NK-92 (cell line): ENCODE measurements around the gene GPN1.
"Not testable (repeated sequence)": the region's sequence is repeated elsewhere in the genome, so short reads cannot be mapped to it uniquely, and the experiment has no call there.

Experiments used
- DNase-seq: peaks from one replicate; lab custom pipeline; 2025; ENCODE audit not compliant: unreplicated experiment; lab: John Stamatoyannopoulos, UW

GPN1 gene

GRCh38 chr2:27626921-27627320 is 1.9 kb upstream of the GPN1 start:
- DNase-seq, result not testable (repeated sequence)

DNA sequence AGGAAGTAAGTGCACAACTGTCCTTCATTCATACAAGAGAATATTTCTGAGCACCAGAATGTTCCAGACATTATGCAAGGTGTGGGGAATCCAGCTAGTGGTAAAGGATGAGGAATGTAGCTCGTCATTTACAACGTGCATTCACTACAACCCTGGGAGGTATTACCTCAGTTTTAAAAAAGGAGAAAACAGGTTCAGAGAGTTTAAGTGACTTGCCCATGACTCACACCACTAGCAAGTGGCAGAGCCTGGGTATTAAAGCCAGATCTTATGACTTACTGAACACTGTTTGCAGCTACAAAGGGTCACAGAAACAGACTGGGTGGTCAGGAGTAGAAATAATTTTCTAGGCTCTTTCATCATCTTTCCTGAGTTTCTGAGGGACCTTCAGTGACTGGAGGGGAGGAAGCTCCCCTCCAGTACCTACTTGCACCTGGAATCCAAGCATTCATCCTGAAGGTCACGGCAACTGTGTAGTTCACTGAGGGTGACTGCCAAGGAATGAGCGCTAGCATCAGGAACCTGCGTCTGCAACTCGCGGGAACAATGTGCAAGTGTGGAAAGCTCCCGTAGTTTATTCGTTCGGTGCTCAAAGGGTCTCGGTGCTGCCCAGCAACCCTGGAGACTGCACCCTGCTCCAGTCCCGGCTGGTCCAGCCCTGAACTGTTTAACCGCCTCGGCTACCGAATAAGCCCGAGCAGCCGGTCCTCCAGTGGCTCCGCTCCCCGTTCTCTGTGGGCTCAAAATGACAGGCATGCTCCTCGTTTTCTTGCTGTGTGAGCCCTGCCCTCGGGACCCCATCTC is 685 bp upstream of the GPN1 start:
- DNase-seq, result no peak

DNA sequence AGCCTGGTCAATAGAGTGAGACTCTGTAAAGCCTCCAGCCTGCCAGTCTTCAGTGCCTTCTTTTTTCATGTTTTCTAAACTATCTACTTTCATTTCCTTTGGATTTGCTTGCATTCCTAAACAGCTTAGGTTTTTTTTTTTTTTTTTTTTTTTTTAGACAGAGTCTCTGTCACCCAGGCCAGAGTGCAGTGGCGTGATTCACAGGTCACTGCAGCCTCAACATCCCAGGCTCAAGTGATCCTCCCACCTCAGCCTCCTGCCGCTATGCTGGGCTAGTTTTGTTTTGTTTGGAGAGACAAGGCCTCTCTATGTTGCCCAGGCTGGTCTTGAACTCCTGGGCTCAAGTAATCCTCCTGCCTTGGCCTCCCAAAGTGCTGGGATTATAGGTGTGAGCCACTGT is 1.4 kb downstream of the GPN1 start:
- not testable (repeated sequence) for DNase-seq

DNA sequence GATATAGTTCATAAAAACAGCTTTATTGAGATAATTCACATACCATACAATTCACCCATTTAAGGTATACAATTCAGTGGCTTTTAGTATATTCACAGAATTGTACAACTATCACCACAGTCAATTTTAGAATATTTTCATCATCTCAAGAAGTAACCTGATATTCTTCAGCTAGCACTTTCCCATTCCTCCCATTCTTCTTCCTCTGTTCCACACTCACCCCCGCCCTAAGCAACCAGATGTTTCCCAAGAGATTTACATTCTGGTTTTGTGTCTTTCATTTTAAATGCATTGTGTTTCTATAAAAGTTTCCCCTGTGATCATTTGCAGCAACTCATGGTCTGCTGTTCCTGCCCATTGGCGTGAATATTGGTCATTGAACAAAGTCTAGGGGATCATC is 5.4 kb downstream of the GPN1 start:
- DNase-seq, result no peak

GRCh38 chr2:27636766-27637165 is 7.9 kb downstream of the GPN1 start:
- no peak for DNase-seq

DNA sequence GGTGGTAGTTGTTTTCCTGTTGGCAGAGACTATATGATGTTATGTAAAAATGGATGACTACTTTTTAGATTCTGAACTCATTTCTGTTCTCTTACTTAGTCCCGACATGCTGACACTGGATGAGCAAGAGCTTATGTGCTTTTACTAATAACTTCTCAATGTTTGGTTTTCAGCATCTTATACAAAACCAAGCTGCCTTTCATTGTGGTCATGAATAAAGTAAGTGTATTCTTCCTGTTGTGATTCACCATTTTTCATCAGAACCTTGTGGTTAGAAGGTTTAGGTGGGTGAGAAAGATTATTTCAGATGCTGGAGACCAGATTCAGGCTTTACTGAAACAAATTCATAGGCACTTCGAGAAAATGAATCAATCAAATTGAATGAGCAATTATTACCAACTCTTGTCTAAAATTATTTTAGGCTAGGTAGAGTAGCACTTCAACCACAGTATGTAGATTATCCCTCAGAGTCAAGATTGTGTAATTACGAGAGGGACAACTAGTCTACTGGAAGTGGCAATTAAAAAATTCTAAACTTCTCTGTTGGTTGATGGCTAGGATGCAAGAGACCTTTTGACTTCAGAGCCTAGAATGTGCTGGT is 9.3 kb downstream of the GPN1 start:
- DNase-seq, result no peak

- DNase-seq, result no peak
Measured at GRCh38 chr2:27638709-27639108, 9.9 kb downstream of the GPN1 start.

GRCh38 chr2:27640722-27641245 is 11.9 kb downstream of the GPN1 start:
- no peak for DNase-seq

GRCh38 chr2:27645197-27645596 is 16.3 kb downstream of the GPN1 start:
- no peak for DNase-seq

GRCh38 chr2:27647289-27647688 is 18.4 kb downstream of the GPN1 start:
- no peak for DNase-seq

DNA sequence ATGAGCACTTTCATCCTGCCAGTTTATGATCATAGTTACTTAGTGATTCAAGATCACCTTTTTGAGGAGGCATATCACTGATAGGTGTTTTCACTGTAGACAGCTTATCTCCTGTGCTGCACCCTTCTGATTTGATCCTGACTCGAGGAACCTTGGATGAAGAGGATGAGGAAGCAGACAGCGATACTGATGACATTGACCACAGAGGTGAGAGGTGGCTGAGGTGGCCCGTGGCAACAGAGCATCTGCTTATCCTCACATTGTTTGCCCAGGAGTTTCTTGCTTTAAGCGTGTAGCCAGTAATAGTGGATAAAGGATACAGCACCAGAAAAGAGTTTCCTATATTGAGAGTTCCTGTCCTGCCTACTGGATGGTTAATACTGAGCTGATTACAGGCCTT is 18.9 kb downstream of the GPN1 start:
- DNase-seq, result no peak

DNA sequence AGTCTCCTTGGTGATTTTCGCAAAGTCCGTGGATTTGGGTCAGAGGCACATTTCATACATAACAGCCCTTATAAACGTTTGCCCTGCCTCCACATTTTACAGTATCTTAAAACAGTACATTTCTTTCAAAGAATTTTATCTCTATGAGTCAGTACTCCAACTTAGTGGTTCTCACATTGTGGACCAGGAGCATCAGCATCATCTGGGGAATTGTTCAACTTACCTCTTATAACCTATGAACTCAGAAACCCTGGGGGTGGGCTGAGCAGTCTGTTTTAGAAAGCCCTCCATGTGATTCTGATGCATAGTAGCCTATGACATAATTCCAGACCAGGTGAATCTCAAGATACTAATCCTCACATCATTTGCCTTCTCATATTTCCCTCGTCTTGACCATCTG is 22.2 kb downstream of the GPN1 start:
- no peak for DNase-seq

DNA sequence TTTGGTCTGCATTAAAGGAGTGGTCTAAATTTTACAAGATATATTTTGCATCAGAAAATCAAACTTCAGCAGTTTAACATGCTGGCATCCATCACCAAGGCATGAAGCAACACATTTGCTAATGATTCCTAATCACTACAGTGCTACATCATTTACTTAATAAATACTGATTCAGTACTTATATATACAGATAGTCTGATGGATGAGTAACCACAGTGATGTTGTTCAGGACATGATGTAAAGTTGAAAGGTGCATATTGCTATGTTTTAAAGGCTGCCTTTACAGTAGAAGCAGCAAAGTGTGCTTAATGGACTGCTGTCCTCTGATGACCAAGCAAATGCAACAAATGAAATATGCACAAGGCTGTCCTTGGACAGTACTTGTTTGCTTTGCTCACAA is 23.5 kb downstream of the GPN1 start:
- DNase-seq, result no peak

- no peak for DNase-seq
Measured at GRCh38 chr2:27652790-27653189, 23.9 kb downstream of the GPN1 start.

DNA sequence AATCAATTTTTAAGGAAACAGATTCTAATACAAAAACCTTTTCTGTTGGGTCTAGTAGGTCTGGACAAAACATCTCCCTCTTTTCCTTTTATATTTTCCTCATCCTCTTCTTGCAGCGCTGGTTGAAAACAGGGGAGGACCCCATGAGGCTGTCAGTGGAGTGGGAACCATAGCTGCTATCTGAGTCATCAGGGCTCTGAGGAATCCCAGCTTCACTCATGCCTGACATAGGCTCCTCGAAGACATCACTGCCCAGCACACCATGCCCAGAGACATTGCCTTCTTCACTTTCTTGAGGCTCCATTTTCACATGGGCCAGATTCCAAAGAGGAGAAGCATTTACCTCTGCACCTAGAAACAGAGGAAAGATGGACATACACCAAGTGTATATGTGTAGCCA is 24.5 kb downstream of the GPN1 start:
- no peak for DNase-seq

DNA sequence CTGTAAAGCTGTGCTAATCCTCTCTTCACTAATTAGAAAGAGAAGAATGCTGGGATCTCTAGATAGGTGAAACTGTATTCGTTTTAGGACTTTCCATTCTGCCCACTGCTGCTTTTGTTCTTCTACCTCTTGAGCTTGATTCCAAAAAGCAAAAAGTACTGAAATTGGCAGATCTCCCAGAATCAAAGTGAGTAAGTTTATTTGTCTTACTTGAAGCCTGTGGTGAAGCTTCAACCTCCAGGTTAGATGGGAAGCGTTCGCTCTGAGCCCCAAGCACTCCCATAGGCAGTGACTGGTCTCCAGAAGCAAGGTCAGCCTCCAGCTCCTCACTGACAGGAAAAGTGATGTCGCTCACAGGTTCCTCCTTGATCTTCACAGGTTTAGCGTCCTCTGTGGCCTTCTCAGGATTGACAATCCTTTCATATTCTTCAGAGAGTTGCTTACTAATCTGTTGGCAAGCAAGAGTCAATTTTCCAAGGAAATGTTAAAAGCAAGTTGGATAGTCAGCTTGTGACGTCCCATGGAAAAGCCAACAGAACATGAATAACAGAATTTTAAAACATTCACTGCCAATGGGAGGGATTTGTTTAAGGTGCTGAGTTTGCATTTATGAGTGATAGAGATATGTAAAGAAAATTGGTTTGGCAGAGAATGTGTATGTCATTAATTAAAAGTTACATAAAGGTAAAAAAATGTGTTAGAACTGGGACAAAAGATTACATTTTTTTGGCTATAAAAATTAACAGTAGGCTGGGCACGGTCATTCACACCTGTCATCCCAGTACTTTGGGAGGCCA is 26.5 kb downstream of the GPN1 start:
- DNase-seq, result no peak

DNA sequence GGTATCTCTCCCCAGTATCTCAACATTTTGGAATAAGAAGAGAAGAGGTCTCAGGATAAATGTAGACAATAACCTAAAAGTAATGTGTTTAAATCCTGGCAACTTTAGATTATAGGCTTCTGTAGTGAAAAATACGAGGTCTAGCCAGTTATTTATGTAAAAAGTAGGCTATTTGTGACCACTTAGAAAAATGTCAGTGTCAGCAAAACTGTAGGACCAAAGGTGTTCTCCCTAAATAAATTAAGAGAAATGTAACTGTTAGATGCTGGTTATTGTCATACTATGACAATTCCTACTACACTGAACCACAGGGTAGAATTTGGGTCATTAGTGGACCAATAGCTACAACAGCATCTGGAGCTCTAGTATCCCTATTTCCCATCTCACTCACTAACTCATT is 32.5 kb downstream of the GPN1 start:
- DNase-seq, result no peak

DNA sequence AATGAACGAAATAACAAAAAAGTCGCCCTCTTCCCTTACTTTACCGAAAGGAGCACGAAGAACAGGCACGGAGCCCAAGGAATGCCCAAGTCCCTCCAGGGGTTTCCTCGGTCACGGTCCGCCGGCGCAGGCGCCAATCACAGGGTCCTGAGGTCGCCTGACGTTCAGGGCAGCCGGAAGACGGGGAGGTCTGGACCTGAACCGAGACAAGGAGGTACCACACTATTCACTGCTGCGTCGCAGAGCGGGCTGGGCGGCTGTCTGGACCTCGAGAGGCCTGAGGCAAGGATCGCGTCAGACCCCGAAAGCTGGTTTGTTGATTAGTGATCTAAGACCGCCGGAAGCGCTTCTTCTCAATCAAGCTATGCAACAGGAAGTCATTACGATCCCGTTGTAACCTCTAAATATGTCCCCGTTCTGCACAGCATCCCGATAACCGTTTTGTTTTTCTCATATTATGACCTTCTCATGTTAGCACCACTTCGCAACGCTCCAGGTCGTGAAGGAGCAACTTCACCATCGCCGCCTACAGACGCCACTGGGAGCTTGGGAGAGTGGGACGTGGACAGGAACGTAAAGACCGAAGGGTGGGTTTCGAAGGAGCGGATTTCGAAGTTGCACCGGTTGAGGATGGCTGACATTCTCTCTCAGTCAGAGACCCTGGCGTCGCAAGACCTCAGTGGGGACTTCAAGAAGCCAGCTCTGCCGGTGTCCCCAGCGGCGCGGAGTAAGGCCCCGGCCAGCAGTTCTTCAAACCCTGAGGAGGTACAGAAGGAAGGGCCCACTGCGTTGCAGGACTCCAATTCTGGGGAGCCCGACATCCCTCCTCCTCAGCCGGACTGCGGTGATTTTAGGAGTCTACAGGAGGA is 34.7 kb downstream of the GPN1 start, which contains the start of the genes SLC4A1AP and SUPT7L:
Gene SLC4A1AP, plus strand, starts transcription at position 605 of the 869 bp plus-strand sequence. Its CDS starts 26 bp downstream, at position 631.
Gene SUPT7L, minus strand, starts transcription at position 330 of the 869 bp plus-strand sequence. CDS start 1,422 bp downstream, outside the sequence.
- DNase-seq, result no peak

DNA sequence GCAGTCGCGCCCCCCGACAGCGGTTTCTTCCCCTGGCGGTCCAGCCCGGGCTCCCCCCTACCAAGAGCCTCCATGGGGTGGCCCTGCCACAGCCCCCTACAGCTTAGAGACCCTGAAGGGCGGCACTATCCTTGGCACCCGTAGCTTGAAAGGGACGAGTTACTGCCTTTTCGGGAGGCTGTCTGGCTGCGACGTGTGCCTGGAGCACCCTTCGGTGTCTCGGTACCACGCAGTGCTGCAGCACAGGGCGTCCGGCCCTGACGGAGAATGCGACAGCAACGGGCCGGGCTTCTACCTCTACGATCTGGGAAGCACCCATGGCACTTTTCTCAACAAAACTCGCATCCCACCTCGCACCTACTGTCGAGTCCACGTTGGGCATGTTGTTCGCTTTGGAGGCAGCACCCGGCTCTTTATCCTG is 35.3 kb downstream of the GPN1 start:
- no peak for DNase-seq

GRCh38 chr2:27664622-27665363 is 35.9 kb downstream of the GPN1 start:
- DNase-seq, result no peak
